ENCODE measurements around the gene ACTRT1. TPM values are rescaled to one million over a fixed set of nuclear protein-coding genes. Genes with fewer than 3 reads are reported as not detected.

Gene ACTRT1
- total RNA-seq = not detected

GRCh38 chrX:128052303-128052702 is at the start of gene ACTRT1:
Gene ACTRT1 (minus strand): TSS chrX:128052403. CDS start chrX:128052206, 197 bp downstream.
- ChIA-PET CTCF (no interaction called here), POLR2A (no interaction called here)
- Mint-ChIP-seq H3K27ac (no peak within 1 kb of the TSS), H3K4me3 (no peak within 1 kb of the TSS), H3K9me3 (ENCODE audit: insufficient read depth) (no peaks in the 10 kb centered on the region), H3K4me1 (ENCODE audit: low read depth) (no peaks in the 10 kb centered on the region), H3K36me3 (ENCODE audit: low read depth) (no peaks in the 10 kb centered on the region), H3K27me3 (ENCODE audit: low read depth) (no peaks in the 10 kb centered on the region)
- DNase-seq (no peak), ATAC-seq (no peak)

- no peaks in the 10 kb centered on the region for H3K9me3 Mint-ChIP-seq (ENCODE audit: insufficient read depth)
- ATAC-seq = no peak
- ChIA-PET POLR2A (no interaction called here), CTCF (no interaction called here)
- no peak for DNase-seq
- no peaks in the 10 kb centered on the region for H3K4me1 Mint-ChIP-seq (ENCODE audit: low read depth)
- H3K4me3 Mint-ChIP-seq = no peak overlapping the region
- no peaks in the 10 kb centered on the region for H3K36me3 Mint-ChIP-seq (ENCODE audit: low read depth)
- no peaks in the 10 kb centered on the region for H3K27me3 Mint-ChIP-seq (ENCODE audit: low read depth)
- no peak overlapping the region for H3K27ac Mint-ChIP-seq
These were observed 26.3 kb upstream of the ACTRT1 start for GRCh38 chrX:128078545-128078944.

GRCh38 chrX:128057421-128057820 is 5.2 kb upstream of the ACTRT1 start:
- no peaks in the 10 kb centered on the region for H3K27me3 Mint-ChIP-seq (ENCODE audit: low read depth)
- CTCF ChIA-PET = no interaction called here
- H3K9me3 Mint-ChIP-seq (ENCODE audit: insufficient read depth) = peaks cover 3% of the 10 kb centered on the region
- ATAC-seq = no peak
- POLR2A ChIA-PET = no interaction called here
- no peak for DNase-seq
- no peaks in the 10 kb centered on the region for H3K4me1 Mint-ChIP-seq (ENCODE audit: low read depth)
- H3K36me3 Mint-ChIP-seq (ENCODE audit: low read depth) = no peaks in the 10 kb centered on the region
- no peak overlapping the region for H3K27ac Mint-ChIP-seq
- H3K4me3 Mint-ChIP-seq = no peak overlapping the region

- Mint-ChIP-seq H3K4me1 (ENCODE audit: low read depth) (no peaks in the 10 kb centered on the region), H3K27ac (no peak overlapping the region), H3K36me3 (ENCODE audit: low read depth) (no peaks in the 10 kb centered on the region), H3K4me3 (no peak overlapping the region), H3K9me3 (ENCODE audit: insufficient read depth) (no peaks in the 10 kb centered on the region), H3K27me3 (ENCODE audit: low read depth) (no peaks in the 10 kb centered on the region)
- ChIA-PET POLR2A (no interaction called here), CTCF (no interaction called here)
- ATAC-seq (no peak), DNase-seq (no peak)
These were observed 677 bp downstream of the ACTRT1 start for GRCh38 chrX:128051526-128051925.

- POLR2A ChIA-PET = no interaction called here
- H3K36me3 Mint-ChIP-seq (ENCODE audit: low read depth) = no peaks in the 10 kb centered on the region
- no peaks in the 10 kb centered on the region for H3K27me3 Mint-ChIP-seq (ENCODE audit: low read depth)
These were observed 16.9 kb downstream of the ACTRT1 start for GRCh38 chrX:128035318-128035717.

GRCh38 chrX:128021566-128021965 is 30.6 kb downstream of the ACTRT1 start:
- ATAC-seq (no peak), DNase-seq (no peak)
- ChIA-PET POLR2A (no interaction called here), CTCF (no interaction called here)
- H3K27ac Mint-ChIP-seq = no peak overlapping the region
- no peaks in the 10 kb centered on the region for H3K4me1 Mint-ChIP-seq (ENCODE audit: low read depth)
- H3K9me3 Mint-ChIP-seq (ENCODE audit: insufficient read depth) = no peaks in the 10 kb centered on the region
- no peaks in the 10 kb centered on the region for H3K27me3 Mint-ChIP-seq (ENCODE audit: low read depth)
- H3K36me3 Mint-ChIP-seq (ENCODE audit: low read depth) = no peaks in the 10 kb centered on the region
- no peak overlapping the region for H3K4me3 Mint-ChIP-seq

More at GRCh38 chrX:128035318-128035717, 16.9 kb downstream of the ACTRT1 start:
- Mint-ChIP-seq H3K27ac (no peak overlapping the region), H3K9me3 (ENCODE audit: insufficient read depth) (no peaks in the 10 kb centered on the region), H3K4me3 (no peak overlapping the region), H3K4me1 (ENCODE audit: low read depth) (no peaks in the 10 kb centered on the region)
- DNase-seq = no peak
- CTCF ChIA-PET = no interaction called here
- ATAC-seq = no peak

- ChIA-PET POLR2A (no interaction called here), CTCF (no interaction called here)
- no peak overlapping the region for H3K27ac Mint-ChIP-seq
- no peaks in the 10 kb centered on the region for H3K36me3 Mint-ChIP-seq (ENCODE audit: low read depth)
- no peaks in the 10 kb centered on the region for H3K9me3 Mint-ChIP-seq (ENCODE audit: insufficient read depth)
- H3K4me3 Mint-ChIP-seq = no peak overlapping the region
- no peaks in the 10 kb centered on the region for H3K4me1 Mint-ChIP-seq (ENCODE audit: low read depth)
- H3K27me3 Mint-ChIP-seq (ENCODE audit: low read depth) = no peaks in the 10 kb centered on the region
- DNase-seq (no peak), ATAC-seq (no peak)
These were observed 31.5 kb downstream of the ACTRT1 start for GRCh38 chrX:128020701-128021100.

- DNase-seq = no peak
- no peak overlapping the region for H3K27ac Mint-ChIP-seq
- no peak for ATAC-seq
- H3K4me3 Mint-ChIP-seq = no peak overlapping the region
- H3K4me1 Mint-ChIP-seq (ENCODE audit: low read depth) = no peaks in the 10 kb centered on the region
- ChIA-PET POLR2A (no interaction called here), CTCF (no interaction called here)
- H3K27me3 Mint-ChIP-seq (ENCODE audit: low read depth) = no peaks in the 10 kb centered on the region
- no peaks in the 10 kb centered on the region for H3K9me3 Mint-ChIP-seq (ENCODE audit: insufficient read depth)
- no peaks in the 10 kb centered on the region for H3K36me3 Mint-ChIP-seq (ENCODE audit: low read depth)
These were observed 33.0 kb downstream of the ACTRT1 start for GRCh38 chrX:128019218-128019617.

- no peaks in the 10 kb centered on the region for H3K9me3 Mint-ChIP-seq (ENCODE audit: insufficient read depth)
- no peak overlapping the region for H3K4me3 Mint-ChIP-seq
- ChIA-PET CTCF (no interaction called here), POLR2A (no interaction called here)
- DNase-seq (no peak), ATAC-seq (no peak)
- no peaks in the 10 kb centered on the region for H3K4me1 Mint-ChIP-seq (ENCODE audit: low read depth)
- H3K36me3 Mint-ChIP-seq (ENCODE audit: low read depth) = no peaks in the 10 kb centered on the region
- H3K27ac Mint-ChIP-seq = no peak overlapping the region
- no peaks in the 10 kb centered on the region for H3K27me3 Mint-ChIP-seq (ENCODE audit: low read depth)
These were observed 40.2 kb downstream of the ACTRT1 start for GRCh38 chrX:128012015-128012414.

- ATAC-seq = no peak
- H3K27ac Mint-ChIP-seq = no peak overlapping the region
These were observed 44.3 kb downstream of the ACTRT1 start for GRCh38 chrX:128007882-128008281.

More at GRCh38 chrX:128007882-128008281, 44.3 kb downstream of the ACTRT1 start:
- H3K4me1 Mint-ChIP-seq (ENCODE audit: low read depth) = no peaks in the 10 kb centered on the region
- DNase-seq = no peak
- ChIA-PET POLR2A (no interaction called here), CTCF (no interaction called here)
- no peaks in the 10 kb centered on the region for H3K27me3 Mint-ChIP-seq (ENCODE audit: low read depth)
- no peaks in the 10 kb centered on the region for H3K36me3 Mint-ChIP-seq (ENCODE audit: low read depth)
- H3K9me3 Mint-ChIP-seq (ENCODE audit: insufficient read depth) = no peaks in the 10 kb centered on the region
- H3K4me3 Mint-ChIP-seq = no peak overlapping the region
